NCI-H510A (cell line): ENCODE data around the gene PCDHGC5.

Experiments
- DNase-seq: peaks from one replicate; lab custom pipeline; 2025; lab: John Stamatoyannopoulos, UW

PCDHGC5 gene

DNA sequence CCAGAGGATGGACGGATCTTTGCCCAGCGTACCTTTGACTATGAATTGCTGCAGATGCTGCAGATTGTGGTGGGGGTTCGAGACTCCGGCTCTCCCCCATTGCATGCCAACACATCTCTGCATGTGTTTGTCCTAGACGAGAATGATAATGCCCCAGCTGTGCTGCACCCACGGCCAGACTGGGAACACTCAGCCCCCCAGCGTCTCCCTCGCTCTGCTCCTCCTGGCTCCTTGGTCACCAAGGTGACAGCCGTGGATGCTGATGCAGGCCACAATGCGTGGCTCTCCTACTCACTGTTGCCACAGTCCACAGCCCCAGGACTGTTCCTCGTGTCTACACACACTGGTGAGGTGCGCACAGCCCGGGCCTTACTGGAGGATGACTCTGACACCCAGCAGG, 1.9 kb downstream of the PCDHGC5 start:
- DNase-seq, result no peak

DNA sequence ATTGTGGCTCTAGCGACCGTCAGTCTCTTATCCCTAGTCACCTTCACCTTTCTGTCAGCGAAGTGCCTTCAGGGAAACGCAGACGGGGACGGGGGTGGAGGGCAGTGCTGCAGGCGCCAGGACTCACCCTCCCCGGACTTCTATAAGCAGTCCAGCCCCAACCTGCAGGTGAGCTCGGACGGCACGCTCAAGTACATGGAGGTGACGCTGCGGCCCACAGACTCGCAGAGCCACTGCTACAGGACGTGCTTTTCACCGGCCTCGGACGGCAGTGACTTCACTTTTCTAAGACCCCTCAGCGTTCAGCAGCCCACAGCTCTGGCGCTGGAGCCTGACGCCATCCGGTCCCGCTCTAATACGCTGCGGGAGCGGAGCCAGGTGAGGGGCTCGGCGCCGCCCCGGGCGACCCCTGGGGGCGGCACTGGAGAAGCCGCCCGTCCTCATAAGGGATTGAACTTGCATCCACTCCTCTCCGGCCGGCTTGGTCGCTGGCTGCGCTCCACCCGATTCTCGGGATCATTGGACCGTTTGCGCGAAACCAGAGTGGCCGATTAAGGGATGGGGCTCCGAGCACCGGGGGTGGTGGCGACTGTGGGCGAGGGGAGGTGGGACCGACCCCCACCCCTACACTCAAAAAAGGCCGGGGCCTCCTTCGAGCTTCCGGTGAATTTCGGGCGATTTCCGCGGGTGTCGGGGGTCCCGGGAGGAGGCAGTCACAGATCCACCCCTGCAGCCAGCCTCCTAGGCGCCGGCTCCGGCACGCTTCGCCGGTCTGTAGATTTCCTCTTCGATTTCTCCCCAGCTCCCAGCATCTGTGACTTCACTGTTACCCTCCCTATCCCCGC, 2.7 kb downstream of the PCDHGC5 start:
- DNase-seq, result no peak

DNA sequence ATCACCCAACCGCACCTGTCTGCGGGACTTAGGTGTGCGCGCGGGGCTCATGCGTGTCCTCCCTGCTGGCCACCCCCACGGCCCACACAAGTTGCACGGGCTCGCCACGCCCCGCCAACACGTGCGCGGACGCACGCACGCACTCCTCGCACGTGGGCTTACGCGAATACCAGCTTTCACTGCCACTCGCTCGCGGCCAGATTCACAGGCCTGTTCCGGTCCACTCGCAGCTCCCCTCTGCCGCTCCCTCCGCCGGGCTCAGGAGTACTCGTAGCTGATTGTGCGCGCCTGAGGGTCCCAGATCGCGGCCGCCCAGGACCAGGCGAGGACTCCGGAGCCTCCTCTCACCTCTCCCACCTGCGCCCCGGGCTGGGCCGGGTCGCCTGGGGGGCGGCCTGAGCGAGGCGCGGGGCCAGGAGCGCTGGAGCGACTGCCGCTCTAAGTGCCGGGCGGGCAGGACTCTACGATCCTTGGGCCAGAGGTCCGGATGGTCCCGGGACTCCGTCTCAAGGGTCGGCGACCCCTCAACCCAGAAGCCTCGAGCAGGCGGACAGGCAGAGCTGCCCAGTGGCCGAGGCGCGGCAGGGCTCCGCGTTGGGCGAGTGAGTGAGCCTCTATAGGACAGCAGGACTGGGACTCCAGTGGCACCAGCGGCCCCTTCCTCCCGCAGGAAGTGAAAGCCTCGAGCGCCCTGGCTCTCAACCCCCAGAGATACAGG, 3.4 kb downstream of the PCDHGC5 start:
- no peak for DNase-seq

DNA sequence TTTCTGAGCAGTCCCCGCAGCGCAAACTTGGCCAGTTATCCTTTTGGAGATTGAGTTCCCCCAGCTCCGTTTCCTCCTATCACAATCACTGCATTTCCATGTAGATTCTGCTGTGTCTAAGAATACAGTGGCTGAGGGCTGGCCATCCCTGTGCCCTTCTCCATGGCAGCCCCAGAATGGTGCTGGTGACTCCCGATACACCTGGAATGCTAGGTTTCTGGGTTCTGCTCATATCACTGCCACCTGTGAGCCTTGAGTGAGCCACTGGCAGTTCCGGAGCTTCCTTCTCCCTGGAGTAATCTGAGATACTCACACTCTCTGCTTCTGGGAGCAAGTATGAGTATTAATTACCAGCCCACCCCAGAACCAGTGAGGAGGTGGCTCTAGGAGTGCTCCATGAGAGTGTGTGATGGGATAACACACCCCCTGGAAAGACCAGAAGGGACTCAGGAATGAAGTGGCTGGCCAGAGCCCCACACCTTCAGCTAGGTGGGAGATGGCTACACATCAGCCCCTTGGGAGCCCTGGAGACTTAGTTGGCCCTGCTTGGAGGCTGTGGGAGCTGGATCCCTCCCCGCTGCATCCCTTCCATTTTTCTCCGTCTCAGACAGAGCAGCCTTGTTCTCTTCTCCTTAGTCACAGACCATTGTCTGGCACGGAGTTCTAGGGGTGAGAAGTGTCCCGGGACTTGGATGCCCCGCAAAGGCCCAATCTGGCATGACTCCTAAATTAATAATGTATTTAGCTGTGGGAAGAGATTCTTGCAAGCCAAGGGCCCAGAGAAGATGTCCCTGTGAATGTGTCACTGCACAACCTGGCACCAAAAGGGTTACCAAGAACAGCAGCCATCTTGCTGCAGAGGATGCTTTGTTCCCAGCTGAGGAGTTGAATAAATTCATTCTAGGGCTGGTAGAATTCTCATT, 4.9 kb downstream of the PCDHGC5 start:
- DNase-seq, result no peak

DNA sequence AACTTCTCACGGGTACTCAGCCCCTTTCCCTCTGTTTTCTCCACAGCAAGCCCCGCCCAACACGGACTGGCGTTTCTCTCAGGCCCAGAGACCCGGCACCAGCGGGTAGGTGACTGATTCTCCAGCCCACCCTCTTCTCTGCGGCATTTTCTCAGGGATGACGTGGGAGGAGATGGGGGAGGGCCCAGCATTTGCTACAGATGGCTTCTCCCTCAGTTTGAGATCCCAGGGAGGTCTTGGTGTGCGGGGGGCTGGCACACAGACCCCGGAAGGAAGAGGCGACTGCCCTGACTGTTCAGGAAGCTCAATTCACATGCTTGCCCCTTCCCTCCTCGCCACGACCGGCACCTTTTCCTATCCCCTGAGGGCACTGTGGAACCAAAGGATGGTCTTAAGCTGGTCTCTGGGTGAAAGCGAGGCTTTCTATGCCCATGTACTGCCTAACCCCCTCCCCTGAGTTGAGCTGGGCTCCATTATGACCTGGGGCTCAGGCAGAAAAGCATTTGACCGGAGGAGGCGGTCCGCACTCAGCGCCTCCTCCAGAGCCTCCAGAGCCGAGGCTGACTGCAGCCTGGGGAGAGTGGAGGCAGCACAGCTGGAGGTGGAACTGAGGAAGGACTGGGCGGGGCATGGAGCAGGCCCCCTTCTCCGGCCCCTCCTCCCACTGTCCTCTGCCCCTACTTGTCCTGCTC, 6.0 kb downstream of the PCDHGC5 start:
- DNase-seq, result no peak

DNA sequence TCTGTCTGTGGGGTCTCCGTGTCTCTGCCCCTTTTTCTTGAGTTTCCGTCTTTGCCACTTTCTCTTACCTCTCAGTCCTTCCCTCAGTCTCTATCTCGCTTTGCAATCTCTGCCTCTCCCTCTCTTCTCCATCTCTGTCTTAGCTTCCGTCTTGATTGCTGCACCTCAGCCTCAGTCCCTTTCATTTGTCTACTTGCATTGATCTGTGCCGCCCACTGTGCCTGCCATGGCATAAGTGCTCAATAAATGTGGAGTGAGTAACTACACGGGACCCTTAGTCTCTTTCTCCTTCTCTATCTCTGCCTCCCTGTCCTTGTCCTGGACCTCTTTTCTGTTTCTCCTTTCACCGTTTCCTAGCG, 6.6 kb downstream of the PCDHGC5 start:
- DNase-seq, result no peak

DNA sequence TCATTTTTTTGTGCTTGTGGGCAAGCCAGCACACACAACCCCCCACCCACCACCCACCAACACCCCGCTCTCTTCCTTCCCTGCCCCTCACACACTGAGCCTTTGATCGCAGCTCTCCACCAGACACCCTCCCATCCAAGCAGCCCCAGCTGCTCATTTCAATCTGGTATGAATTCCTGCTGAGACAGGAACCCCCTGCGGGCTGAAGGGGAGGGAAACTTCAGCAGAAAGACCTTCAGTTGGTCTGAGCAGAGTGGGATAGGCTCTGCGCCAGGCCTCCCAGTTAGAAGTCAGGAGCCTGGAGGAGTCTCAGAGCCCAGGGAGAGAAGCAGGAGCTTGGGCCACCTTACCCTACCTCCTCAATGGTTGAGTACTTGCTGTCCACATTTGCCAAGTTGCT, 7.2 kb downstream of the PCDHGC5 start:
- DNase-seq, result no peak

DNA sequence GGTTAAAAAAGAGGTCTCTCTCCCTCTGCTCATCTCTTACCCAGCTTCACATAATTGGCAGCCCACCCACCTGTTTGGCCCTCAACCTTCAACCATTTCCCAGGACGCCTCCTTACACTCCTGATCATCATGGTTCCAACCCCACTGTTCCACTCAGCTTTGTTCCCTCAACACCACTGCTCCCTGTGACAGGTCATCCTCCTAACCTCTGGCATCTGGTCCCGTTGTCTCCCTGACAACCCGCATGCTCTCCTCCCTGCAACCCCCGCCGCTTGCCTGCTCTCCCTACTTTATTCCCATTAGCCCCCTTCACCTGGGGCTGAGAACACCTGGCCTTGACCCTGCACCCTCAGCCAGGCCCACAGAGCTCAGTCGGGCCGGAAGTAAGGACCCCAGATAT, 12.9 kb downstream of the PCDHGC5 start:
- no peak for DNase-seq

DNA sequence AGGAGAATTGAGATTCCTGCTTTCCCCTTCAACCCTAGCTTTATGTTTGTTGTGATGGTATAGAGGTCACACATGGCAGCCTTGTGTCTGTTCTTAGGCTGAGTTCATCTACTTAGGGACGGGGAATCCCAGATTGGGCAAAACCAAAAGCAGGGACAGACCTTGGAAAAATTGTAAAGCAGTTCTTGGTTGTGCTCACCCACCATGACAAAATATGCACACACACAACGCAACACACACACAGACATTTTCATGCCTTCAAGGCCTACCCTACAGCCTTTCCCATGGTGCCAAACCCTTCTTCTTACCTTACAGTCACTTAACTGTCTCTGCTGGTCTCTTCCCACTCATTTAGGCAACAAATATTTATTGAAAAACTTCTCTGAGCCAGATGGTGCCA, 14.8 kb downstream of the PCDHGC5 start:
- DNase-seq, result no peak

DNA sequence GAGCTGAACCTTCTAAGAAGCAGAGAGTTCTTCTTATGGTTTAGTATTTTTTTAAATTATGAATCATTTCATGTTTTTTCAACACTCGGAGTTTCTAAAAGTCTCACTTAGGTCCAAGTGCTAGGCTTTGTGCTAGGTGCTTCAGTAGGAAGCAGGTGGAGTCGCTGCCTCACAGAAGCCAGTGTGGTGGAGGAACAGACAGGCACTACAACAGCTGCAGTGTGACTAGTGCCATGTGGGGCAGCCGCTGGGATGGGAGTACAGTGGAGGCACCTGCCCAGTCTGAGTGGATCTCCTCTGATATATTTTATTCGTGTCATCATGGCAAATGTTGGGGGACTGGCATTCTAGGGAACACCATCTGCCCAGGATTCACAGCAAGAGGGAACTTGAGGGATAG, 15.3 kb downstream of the PCDHGC5 start:
- no peak for DNase-seq

DNA sequence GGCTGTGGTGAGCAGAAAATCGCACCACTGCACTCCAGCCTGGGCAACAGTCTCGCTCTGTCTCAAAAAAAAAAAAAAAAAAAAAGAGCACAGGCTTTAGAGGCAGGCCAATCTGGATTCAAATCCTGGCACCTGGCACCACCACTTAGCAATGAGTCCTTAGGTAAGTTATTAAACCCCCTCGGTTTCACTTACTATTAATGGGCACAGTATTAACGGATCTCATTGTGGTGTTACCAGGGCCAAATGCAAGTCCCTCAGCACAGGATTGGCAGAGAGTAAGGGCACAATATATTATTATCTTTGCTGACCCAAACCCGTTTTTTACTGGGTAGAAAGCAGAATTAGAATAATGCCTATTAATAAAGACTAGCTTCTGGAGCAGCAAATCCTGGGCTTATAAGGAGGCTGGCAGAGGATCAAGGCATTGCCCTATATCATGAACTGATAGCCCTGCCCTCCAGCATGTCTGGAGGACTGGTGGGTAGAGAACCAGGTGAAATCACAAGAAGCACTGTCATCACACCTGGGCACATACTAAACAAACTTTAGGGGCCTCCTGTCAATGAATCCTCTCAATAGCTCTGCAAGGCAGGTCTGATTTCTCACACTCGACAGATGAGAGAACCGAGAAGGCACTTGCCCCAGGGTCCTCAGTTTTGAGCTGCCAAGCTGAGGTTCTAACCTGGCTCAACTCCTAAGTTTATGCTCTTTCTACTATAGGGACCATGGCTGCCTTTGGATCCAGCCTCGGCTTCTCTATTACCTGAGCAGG, 17.7 kb downstream of the PCDHGC5 start:
- no peak for DNase-seq

DNA sequence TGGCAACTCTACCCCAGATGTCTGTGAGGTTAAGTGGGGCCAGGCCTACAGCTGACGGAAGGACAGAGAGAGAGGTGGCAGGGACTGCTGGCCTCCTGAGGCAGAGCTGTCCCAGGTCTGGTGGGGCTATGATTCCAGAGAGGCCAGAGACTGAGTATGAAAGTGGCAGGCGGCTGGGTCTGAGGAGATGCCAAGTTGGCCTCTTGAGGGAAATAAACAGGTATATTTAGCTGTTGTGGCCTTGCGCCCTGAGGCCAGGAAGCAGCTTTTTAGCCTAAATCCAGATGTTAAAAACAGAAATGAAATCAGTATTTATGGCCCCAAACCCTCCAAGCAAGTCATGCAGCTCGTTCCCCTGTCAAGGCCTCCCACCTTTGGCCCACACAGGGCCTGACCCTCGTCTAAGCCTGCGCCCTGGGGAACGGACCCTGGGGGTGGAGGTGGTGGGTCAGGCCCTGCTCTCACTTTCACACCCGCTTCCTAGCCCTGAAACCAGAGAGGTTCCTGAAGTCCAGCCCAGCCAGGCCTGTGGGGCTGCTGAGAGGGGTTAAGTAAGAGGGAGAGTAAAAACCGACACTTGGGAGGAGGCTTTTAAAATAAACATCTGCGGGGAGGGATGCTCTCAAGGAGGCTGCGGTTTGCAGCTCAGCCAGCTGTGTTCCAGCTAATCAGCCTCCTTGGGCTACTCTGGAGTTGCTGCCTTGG, 18.7 kb downstream of the PCDHGC5 start:
- no peak for DNase-seq

DNA sequence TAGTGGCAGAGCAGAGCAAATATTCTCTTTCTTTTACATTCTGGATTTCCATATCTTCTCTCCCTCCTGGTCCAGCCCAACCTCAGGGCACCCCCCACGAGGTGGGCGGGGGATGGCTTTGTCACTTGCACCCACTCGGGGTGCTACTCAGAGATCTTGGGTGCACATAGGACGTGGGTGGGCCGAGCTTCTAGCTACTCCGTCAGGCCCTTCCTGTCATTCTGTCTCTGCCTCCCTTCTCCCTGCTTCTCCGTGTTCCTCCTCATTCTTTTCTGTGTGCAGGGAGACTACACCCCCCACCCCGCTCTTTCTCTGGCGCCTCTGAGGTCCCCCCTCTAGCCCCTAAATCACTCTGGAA, 19.5 kb downstream of the PCDHGC5 start:
- DNase-seq, result no peak

DNA sequence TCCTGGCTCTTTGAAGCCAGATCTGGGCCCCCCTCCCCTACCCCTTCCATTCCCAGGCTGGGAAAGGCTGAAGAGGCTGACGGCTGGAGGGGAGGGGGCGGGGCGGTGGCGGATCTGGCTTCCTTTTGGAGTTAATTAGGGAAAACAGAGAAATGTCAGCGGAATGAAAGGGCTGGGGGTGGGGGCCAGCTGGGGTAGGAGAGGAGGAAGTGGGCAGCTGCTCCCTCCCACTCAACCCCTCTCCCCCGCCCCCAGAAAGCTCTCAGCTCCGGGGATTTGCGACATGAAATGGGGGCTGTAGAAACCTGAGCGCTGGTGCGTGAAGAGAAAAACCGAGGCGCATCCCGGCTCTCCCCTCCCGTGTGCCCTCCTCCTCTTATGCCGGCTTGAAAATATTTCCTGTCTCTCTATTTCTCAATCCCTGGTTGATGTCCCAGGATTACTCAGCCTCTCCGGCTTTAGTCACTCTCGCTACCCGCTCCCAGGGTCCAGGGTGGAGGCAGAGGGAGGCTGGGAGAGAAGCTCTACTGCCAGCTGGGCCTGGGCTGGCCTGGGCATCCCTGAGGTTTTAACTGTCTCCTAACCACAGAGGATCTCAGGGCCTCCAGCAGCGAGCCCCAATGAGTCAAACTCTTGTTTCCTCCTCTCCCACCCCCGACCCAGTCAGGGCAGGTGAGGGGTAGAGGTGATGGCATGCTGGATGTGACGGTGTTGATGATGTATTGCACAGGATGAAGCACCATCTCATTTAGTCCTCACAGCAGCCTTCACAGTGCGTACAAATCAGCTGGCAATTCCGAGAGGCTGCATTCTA, 20.1 kb downstream of the PCDHGC5 start:
- DNase-seq, result no peak

DNA sequence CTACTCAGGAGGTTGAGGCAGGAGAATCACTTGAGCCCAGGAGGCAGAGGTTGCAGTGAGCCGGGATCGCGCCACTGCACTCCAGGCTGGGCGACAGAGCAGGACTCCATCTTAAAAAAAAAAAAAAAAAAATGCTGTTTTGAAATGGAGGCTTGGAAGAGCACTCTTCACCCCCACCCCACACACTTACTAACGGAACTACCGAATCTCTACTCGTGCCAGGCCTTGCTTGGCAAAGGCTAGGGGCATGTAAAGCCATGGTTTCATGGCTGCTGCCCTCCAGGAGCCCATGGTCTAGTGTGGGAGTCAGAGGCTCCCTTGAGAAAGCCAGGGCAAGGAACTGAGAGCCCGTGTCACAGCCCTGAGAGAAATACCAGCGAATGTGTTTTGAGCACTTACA, 21.3 kb downstream of the PCDHGC5 start:
- DNase-seq, result no peak

DNA sequence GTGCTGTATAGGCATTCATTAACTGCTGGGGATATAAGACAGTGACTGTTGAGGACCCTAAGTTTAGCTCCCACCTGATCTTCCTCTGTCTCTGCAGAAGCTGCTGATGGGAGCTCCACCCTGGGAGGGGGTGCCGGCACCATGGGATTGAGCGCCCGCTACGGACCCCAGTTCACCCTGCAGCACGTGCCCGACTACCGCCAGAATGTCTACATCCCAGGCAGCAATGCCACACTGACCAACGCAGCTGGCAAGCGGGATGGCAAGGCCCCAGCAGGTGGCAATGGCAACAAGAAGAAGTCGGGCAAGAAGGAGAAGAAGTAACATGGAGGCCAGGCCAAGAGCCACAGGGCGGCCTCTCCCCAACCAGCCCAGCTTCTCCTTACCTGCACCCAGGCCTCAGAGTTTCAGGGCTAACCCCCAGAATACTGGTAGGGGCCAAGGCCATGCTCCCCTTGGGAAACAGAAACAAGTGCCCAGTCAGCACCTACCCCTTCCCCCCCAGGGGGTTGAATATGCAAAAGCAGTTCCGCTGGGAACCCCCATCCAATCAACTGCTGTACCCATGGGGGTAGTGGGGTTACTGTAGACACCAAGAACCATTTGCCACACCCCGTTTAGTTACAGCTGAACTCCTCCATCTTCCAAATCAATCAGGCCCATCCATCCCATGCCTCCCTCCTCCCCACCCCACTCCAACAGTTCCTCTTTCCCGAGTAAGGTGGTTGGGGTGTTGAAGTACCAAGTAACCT, 22.1 kb downstream of the PCDHGC5 start:
- no peak for DNase-seq

DNA sequence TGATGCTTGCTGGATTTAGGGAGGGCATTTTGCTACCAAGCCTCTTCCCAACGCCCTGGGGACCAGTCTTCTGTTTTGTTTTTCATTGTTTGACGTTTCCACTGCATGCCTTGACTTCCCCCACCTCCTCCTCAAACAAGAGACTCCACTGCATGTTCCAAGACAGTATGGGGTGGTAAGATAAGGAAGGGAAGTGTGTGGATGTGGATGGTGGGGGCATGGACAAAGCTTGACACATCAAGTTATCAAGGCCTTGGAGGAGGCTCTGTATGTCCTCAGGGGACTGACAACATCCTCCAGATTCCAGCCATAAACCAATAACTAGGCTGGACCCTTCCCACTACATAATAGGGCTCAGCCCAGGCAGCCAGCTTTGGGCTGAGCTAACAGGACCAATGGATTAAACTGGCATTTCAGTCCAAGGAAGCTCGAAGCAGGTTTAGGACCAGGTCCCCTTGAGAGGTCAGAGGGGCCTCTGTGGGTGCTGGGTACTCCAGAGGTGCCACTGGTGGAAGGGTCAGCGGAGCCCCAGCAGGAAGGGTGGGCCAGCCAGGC, 23.0 kb downstream of the PCDHGC5 start:
- DNase-seq, result no peak

DNA sequence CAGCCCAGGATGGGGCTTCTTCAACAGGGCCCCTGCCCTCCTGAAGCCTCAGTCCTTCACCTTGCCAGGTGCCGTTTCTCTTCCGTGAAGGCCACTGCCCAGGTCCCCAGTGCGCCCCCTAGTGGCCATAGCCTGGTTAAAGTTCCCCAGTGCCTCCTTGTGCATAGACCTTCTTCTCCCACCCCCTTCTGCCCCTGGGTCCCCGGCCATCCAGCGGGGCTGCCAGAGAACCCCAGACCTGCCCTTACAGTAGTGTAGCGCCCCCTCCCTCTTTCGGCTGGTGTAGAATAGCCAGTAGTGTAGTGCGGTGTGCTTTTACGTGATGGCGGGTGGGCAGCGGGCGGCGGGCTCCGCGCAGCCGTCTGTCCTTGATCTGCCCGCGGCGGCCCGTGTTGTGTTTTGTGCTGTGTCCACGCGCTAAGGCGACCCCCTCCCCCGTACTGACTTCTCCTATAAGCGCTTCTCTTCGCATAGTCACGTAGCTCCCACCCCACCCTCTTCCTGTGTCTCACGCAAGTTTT, 23.6 kb downstream of the PCDHGC5 start:
- no peak for DNase-seq
